NCI-H2171 treated with DMSO at 0.1 percent for 48 hours (cell line): ENCODE measurements around the gene OR8G1.
A peak's percentile ranks its signal among the peaks of the same experiment; 100 is the strongest.
"Not testable (repeated sequence)": the region's sequence is repeated elsewhere in the genome, so short reads cannot be mapped to it uniquely, and the experiment has no call there.

Experiments
- DNase-seq: peaks from one replicate; lab custom pipeline; 2025; lab: John Stamatoyannopoulos, UW

The OR8G1 gene

GRCh38 chr11:124240621-124241397, at the start of gene OR8G1:
OR8G1 (plus strand) TSS chr11:124241095; CDS start chr11:124249676, 8,581 bp downstream.
- DNase-seq, result no peak

- no peak for DNase-seq
These were observed 47.5 kb upstream of the OR8G1 start for GRCh38 chr11:124193221-124194010.

DNA sequence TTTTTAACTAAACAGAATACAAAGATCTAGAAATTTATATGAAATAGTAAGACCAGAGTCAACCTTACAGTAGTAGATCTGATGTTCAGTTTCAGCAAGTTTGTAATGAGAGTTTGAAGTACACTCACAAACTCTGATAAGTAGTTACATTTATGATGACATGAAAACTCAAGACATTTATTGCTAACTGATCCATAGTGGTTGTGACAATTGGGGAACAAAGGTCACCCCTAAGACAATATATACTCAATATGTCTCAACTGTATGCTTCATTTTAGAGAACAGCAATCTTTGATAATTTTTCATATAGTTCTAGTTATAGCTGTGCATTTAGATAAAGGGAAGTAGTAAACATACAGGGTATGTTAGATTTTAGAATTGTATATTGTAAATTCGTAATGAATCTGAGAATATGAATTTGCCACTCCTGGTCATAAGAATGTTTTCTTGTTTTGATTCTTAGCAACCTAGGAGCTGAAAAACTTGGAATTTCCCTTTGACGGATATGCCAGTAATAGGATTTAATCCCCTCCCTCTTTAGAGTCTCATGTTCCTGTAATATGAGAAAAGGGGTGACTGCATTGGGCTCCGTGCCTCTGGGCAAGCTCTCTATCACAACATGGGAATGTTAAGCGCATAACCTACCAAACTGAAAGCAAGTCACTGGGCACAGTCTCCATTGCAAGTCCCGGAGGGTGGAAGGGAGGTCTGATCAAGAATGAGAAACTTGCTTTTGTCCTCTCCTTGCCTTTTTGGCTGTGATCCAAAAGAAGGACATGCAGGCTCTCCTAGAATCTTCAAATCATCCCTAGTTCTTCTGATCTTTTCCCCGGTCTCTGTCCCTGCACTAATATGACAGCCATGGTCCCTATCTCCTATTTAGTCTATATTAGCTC, 46.4 kb upstream of the OR8G1 start:
- no peak for DNase-seq

DNA sequence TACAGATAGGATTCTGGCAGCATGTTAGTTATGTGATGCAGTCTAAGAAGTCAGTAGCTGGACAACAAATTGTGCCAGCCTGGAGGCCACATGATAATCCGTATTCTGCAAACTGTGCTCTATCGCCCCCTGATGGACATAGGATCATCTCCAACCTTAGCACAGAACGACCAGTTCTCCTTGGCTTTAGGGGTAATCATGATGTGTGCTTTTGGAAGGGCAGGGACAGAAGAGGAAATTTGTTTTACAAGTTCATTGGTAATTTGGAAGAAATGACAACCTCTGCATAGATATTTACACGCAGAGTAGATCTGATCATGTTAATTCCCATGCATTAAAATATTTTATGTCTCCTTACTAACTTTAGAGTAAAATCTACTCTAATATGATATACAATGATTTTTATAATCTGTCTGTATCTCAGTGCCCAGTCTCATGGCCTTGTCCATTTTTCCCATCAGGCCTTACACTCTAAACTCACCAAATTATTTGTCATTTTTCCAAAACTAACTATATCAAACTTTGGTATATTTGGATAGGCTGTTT, 45.6 kb upstream of the OR8G1 start:
- DNase-seq, result peak; percentile 11

DNA sequence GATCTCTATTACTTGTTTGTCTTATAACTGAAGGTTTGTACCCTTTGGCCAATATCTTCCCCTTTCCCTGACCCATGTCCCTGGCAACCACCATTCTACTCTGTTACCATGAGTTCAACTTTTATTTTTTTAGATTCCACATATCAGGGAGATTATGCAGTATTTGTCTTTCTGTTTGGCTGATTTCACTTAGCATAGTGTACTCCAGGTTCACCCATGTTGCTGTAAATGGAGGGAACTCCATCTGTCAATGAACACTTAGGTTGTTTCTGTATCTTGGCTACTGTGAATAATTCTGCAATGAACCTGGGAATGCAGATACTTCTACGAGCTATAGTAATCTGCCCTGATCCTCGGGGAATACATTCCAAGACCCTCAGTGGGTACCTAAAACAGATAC, 42.9 kb upstream of the OR8G1 start:
- DNase-seq, result no peak

DNA sequence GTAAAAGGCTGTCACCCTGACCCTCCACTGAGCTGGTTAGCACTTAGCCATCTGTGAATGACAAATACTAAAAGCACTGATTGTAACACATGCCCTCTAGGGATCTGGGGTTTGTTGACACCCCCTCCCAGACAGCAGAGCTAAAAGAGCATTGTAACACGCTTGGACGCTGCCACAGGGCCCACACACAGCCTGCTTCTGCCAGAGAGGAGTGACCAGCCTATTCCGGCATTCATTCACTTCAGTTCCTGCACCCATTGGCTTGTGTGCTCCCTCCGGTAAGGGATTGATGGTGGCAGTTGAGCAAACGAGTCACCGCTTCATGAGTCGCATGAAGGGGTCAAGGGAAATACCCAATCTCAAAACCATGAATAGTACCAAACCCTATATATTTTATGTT, 42.0 kb upstream of the OR8G1 start:
- no peak for DNase-seq

GRCh38 chr11:124199702-124200101, 41.2 kb upstream of the OR8G1 start:
- DNase-seq, result no peak

DNA sequence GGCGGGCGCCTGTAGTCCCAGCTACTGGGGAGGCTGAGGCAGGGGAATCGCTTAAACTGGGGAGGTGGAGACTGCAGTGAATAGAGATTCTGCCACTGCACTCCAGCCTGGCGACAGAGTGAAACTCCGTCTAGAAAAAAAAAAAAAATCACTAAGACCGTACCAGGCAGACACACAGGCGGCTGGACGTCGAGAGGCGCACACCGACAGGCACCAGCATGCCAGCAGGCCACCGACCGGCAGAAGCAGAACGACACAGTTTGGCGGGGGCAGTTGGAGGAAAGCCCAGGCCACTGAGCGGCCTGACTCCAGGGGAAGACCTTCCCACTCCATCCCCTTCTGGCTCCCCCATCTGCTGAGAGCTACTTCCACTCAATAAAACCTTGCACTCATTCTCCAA, 40.2 kb upstream of the OR8G1 start:
- DNase-seq, result no peak

GRCh38 chr11:124202951-124203350, 37.9 kb upstream of the OR8G1 start:
- no peak for DNase-seq

DNA sequence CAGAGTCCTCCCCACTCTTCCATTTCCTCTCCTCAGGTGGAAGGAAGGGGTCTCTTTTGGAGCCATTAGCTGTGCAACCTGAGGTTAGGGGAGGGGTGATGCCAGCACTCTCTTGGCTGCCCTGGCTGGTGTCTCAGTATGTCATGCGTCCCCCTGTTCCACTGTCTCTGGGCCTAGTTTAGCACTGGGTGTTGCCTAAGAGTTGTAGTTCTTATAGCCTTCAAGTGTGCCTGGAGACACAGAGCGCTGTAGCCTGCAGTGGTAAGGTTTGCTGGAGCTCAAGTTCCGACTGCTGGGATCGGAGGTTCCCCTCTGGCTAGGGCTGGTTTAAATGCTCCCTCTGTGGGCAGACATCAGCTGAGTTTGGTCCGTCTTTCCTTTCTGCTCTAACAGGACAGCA, 36.9 kb upstream of the OR8G1 start:
- DNase-seq, result no peak

DNA sequence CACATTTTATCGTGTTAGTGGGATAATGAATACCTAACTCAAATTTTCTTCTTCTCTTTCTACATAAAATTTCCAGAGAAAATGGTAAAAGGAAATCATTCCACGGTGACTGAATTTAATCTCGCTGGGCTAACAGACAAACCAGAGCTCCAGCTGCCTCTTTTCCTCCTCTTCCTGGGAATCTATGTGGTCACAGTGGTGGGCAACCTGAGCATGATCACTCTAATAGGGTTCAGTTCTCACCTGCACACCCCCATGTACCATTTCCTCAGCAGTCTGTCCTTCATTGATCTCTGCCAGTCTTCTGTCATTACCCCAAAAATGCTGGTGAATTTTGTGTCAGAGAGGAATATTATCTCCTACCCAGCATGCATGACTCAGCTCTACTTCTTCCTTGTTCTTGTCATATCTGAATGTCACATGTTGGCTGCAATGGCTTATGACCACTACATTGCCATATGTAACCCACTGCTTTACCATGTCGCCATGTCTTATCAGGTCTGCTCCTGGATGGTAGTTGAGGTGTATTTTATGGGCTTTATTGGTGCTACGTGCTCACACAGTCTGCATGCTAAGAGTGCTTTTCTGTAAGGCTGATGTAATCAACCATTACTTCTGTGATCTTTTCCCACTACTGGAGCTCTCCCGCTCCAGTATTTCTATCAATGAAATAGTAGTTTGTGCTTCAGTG, 33.6 kb upstream of the OR8G1 start:
- no peak for DNase-seq

GRCh38 chr11:124209824-124210357, 31.0 kb upstream of the OR8G1 start:
- no peak for DNase-seq

DNA sequence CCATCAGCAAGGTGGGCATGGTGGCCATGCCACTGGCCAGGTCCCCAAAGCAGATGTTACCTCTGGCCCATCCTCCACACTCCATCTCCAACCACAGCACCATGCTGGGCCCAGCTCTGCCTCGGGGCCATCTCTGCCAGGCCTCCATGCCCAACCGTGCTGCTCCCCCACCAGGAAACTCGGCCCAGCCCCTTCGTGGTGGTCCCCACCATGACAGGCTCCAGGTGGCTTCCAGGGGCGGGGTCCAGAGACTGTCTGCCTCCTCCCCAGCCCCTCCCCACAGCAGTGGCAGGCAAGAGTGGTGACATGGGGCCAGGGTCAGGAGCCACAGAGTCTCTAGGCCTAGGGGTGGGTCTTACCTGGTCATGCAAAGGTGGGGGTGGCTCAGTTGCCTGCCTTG, 30.5 kb upstream of the OR8G1 start:
- no peak for DNase-seq

DNA sequence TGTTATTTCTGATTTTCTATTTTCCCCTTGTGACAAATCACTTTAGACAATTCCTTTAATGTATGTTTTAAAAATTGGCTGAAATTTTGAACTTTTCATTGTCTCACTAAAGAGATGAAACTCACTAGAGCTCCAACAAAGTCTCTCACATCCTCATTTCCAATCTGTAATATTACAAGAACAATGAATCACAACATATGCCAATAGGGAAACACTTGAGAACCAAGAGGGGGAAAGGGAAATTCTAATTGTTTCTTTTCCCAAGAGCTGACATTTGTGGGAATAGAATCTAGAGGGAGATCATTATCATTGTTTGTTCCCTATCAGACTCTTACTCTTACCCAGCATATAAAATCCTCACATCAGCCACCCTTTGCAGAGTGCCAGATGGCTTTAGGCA, 29.6 kb upstream of the OR8G1 start:
- DNase-seq, result peak; percentile 44

GRCh38 chr11:124214027-124214426, 26.9 kb upstream of the OR8G1 start:
- DNase-seq, result no peak

DNA sequence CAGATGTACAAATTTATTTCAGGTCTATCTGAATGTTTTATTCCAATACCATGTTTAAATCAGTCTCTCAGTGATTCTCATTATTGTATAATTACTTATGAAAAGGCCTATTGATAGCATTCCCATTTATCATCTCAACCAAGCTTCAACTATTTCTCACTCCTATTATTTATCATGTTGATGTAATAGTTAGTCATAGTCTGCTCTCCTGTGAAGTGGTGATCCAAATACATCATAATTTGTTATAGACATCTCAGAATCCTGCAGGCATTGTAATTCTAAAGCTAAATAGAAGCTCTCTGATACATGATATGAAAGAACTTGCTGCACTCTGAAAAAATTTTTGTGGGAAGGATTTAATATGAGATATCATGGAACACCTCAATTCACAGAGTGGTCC, 21.8 kb upstream of the OR8G1 start:
- no peak for DNase-seq

- DNase-seq, result no peak
These were observed 18.5 kb upstream of the OR8G1 start for GRCh38 chr11:124222407-124222806.

DNA sequence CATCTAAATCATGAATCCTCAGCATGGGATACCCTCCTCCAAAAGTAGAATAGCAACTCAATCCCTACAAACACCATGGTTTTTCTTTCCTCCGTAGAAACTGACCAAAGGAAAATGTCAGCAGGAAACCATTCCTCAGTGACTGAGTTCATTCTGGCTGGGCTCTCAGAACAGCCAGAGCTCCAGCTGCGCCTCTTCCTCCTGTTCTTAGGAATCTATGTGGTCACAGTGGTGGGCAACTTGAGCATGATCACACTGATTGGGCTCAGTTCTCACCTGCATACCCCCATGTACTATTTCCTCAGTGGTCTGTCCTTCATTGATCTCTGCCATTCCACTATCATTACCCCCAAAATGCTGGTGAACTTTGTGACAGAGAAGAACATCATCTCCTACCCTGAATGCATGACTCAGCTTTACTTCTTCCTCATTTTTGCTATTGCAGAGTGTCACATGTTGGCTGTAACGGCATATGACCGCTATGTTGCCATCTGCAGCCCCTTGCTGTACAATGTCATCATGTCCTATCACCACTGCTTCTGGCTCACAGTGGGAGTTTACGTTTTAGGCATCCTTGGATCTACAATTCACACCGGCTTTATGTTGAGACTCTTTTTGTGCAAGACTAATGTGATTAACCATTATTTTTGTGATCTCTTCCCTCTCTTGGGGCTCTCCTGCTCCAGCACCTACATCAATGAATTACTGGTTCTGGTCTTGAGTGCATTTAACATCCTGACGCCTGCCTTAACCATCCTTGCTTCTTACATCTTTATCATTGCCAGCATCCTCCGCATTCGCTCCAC, 16.1 kb upstream of the OR8G1 start:
- not testable (repeated sequence) for DNase-seq

GRCh38 chr11:124225471-124225870, 15.4 kb upstream of the OR8G1 start:
- no peak for DNase-seq

DNA sequence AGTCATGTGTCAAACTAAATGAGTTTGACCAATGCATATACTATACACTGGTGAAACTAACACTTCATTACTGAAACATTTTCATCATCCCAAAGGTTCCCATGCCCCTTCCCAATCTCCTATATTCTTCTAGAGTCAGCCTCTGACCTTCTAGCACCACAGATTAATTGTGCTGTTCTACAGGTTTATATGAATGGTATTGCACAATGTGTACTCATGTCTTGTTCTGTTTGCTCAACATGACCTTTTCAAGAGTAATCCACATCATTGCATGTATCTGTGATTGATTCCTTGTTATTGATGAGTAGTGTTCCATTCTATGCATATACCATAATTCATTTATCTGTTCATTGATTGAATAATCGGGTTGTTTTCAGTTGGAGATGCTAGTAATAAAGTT, 7.5 kb upstream of the OR8G1 start:
- no peak for DNase-seq
